Progenitor cell of endocrine pancreas (in vitro differentiated cells): ENCODE results near the gene POLG2. TPM values are rescaled to one million over a fixed set of nuclear protein-coding genes. Genes with fewer than 3 reads are reported as not detected.

Source experiments
- DNase-seq: peaks from one replicate; pipeline ENCODE4 v3.0.0; 2021; ENCODE audit warnings: low spot score; ENCODE audit not compliant: unreplicated experiment
- H3K27ac Mint-ChIP-seq: 2 replicates; pipeline ENCODE4 v1.8.0; 2021; ENCODE audit warnings: mild to moderate bottlenecking, moderate library complexity, mixed read lengths
- H3K27me3 Mint-ChIP-seq: 2 replicates; pipeline ENCODE4 v1.8.0; 2021; ENCODE audit warnings: mixed read lengths
- H3K36me3 Mint-ChIP-seq: 2 replicates; pipeline ENCODE4 v1.8.0; 2022; ENCODE audit warnings: mixed read lengths; ENCODE audit not compliant: insufficient read depth
- H3K4me1 Mint-ChIP-seq: 2 replicates; pipeline ENCODE4 v1.8.0; 2021; ENCODE audit warnings: low read depth, mixed read lengths
- H3K4me3 Mint-ChIP-seq: 2 replicates; pipeline ENCODE4 v1.8.0; 2021; ENCODE audit warnings: low read depth, mild to moderate bottlenecking, moderate library complexity, mixed read lengths
- H3K9me3 Mint-ChIP-seq: 2 replicates; pipeline ENCODE4 v1.8.0; 2021; ENCODE audit warnings: low read depth, mixed read lengths
- CTCF ChIP-seq: fragments of 200-600 bp; sonication (generic); IDR thresholded peaks from one replicate; pipeline ENCODE4 v1.5.0; 2021; ENCODE audit warnings: antibody characterized with exemption, mild to moderate bottlenecking; ENCODE audit not compliant: unreplicated experiment
- total RNA-seq: library from RNA; stranded (reverse); gene quantifications from 2 replicates; pipeline ENCODE4 v1.2.1, GENCODE V29; 2021

Gene POLG2
- total RNA-seq, 1 donor from 2014 or later, result 33.1 TPM

- Mint-ChIP-seq H3K4me1 (no peaks in the 10 kb centered on the region), H3K27me3 (no peaks in the 10 kb centered on the region), H3K36me3 (peaks cover 25% of the 10 kb centered on the region), H3K27ac (no peak overlapping the region), H3K9me3 (no peaks in the 10 kb centered on the region), H3K4me3 (no peak overlapping the region)
- no peak for TF ChIP-seq CTCF
- DNase-seq, result no peak
These were observed 35.1 kb upstream of the POLG2 start for GRCh38 chr17:64531955-64532371.

- TF ChIP-seq CTCF, result no peak
- H3K27ac Mint-ChIP-seq, result no peak overlapping the region
- no peak overlapping the region for H3K4me3 Mint-ChIP-seq
- no peaks in the 10 kb centered on the region for H3K4me1 Mint-ChIP-seq
- peaks cover 27% of the 10 kb centered on the region for H3K36me3 Mint-ChIP-seq
- H3K27me3 Mint-ChIP-seq, result no peaks in the 10 kb centered on the region
- no peaks in the 10 kb centered on the region for H3K9me3 Mint-ChIP-seq
- DNase-seq, result no peak
These were observed 32.4 kb upstream of the POLG2 start for GRCh38 chr17:64529221-64529620.

GRCh38 chr17:64527914-64528313, 31.1 kb upstream of the POLG2 start:
- Mint-ChIP-seq H3K27ac (no peak overlapping the region), H3K27me3 (no peaks in the 10 kb centered on the region), H3K36me3 (peaks cover 32% of the 10 kb centered on the region), H3K9me3 (no peaks in the 10 kb centered on the region), H3K4me1 (no peaks in the 10 kb centered on the region), H3K4me3 (no peak overlapping the region)
- TF ChIP-seq CTCF, result no peak
- DNase-seq, result no peak

- no peak overlapping the region for H3K4me3 Mint-ChIP-seq
- no peak overlapping the region for H3K27ac Mint-ChIP-seq
- no peaks in the 10 kb centered on the region for H3K9me3 Mint-ChIP-seq
- DNase-seq, result no peak
- H3K27me3 Mint-ChIP-seq, result no peaks in the 10 kb centered on the region
- H3K36me3 Mint-ChIP-seq, result peaks cover 21% of the 10 kb centered on the region
- TF ChIP-seq CTCF, result no peak
- H3K4me1 Mint-ChIP-seq, result no peaks in the 10 kb centered on the region
These were observed 23.5 kb upstream of the POLG2 start for GRCh38 chr17:64520359-64520758.

GRCh38 chr17:64519601-64520000, 22.7 kb upstream of the POLG2 start:
- TF ChIP-seq CTCF, result no peak
- no peak overlapping the region for H3K4me3 Mint-ChIP-seq
- H3K36me3 Mint-ChIP-seq, result peaks cover 22% of the 10 kb centered on the region
- no peaks in the 10 kb centered on the region for H3K4me1 Mint-ChIP-seq
- H3K27me3 Mint-ChIP-seq, result no peaks in the 10 kb centered on the region
- DNase-seq, result no peak
- no peaks in the 10 kb centered on the region for H3K9me3 Mint-ChIP-seq
- no peak overlapping the region for H3K27ac Mint-ChIP-seq

- Mint-ChIP-seq H3K27ac (no peak overlapping the region), H3K27me3 (no peaks in the 10 kb centered on the region), H3K36me3 (peaks cover 29% of the 10 kb centered on the region), H3K4me1 (no peaks in the 10 kb centered on the region), H3K4me3 (no peak overlapping the region), H3K9me3 (no peaks in the 10 kb centered on the region)
- TF ChIP-seq CTCF, result no peak
- no peak for DNase-seq
These were observed 19.0 kb upstream of the POLG2 start for GRCh38 chr17:64515829-64516228.
